ENCODE measurements around the gene EYS.

The EYS gene

DNA sequence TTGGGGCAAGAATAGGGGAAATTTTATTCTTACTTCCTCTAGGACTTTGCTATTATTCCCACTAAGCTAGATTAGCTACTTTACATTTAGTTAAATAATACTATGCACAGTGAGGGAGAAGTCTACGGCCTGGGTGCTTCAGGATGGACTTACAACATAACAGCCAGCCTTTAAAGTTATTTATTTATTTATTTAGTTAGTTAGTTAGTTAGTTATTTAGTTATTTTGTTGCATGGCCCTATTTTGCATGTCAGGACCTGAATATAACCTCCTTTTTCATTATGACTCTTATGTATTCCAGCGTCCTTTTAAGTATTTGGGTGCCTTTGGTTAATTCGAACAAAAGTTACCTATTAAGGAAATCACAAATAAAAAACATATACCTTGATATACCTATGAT lies 238.7 kb downstream of the EYS start:
- Histone ChIP-seq H3K27me3 (ENCODE audit: insufficient read depth, low read length) (no peaks in the 10 kb centered on the region), H3K36me3 (ENCODE audit: insufficient read depth, low read length) (no peaks in the 10 kb centered on the region), H3K4me1 (ENCODE audit: control insufficient read depth, insufficient read depth, low read length, unreplicated experiment) (no peaks in the 10 kb centered on the region), H3K79me2 (ENCODE audit: control insufficient read depth, insufficient read depth, low read length, unreplicated experiment) (no peaks in the 10 kb centered on the region), H3K4me3 (ENCODE audit: low read depth, low read length) (no peak overlapping the region), H2AFZ (ENCODE audit: low read length, unreplicated experiment) (no peak overlapping the region), H3K27ac (ENCODE audit: low read depth, low read length) (no peak overlapping the region)

DNA sequence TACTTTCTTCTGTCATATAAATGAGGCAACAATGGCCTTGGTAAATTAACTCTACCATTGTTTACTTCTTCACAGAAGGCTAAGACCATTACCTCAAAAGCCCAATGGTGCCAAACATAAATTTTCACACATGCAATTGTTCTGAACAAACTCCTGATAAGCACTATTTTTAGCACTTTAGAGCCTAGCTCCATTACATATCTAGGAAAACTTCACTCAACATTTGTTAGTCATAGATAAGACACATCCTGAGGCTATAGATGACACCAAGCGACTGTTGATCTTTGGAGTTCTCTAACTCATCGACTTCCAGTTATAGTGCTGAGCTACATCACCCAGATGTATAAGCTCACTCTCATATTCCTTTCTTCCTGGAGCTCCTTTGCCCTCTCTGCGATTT lies 245.9 kb downstream of the EYS start:
- H3K27ac ChIP-seq (ENCODE audit: low read depth, low read length) = no peak overlapping the region
- no peaks in the 10 kb centered on the region for H3K79me2 ChIP-seq (ENCODE audit: control insufficient read depth, insufficient read depth, low read length, unreplicated experiment)
- no peaks in the 10 kb centered on the region for H3K4me1 ChIP-seq (ENCODE audit: control insufficient read depth, insufficient read depth, low read length, unreplicated experiment)
- no peaks in the 10 kb centered on the region for H3K27me3 ChIP-seq (ENCODE audit: insufficient read depth, low read length)
- no peak overlapping the region for H3K4me3 ChIP-seq (ENCODE audit: low read depth, low read length)
- H2AFZ ChIP-seq (ENCODE audit: low read length, unreplicated experiment) = no peak overlapping the region
- H3K36me3 ChIP-seq (ENCODE audit: insufficient read depth, low read length) = no peaks in the 10 kb centered on the region

DNA sequence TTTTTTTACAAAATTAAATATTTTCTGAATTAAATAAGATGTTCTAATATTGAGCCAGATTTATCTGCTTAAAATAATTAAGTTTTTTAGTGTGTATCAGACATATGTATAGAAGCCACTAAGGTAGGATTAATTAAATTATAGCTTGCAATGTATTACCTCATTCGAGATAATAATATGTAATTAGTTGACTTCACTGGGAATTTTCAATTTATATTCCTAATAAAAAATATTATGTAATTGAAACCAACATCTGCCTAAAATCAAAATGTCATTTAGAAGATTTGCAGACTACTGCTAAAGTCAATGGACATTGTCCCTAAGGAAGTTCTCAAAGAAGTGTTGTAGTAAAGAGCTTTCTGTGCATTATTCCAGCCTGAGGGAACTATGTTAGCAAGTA lies 254.7 kb downstream of the EYS start:
- no peaks in the 10 kb centered on the region for H3K4me1 ChIP-seq (ENCODE audit: control insufficient read depth, insufficient read depth, low read length, unreplicated experiment)
- H3K27ac ChIP-seq (ENCODE audit: low read depth, low read length) = no peak overlapping the region
- H3K27me3 ChIP-seq (ENCODE audit: insufficient read depth, low read length) = no peaks in the 10 kb centered on the region
- no peaks in the 10 kb centered on the region for H3K79me2 ChIP-seq (ENCODE audit: control insufficient read depth, insufficient read depth, low read length, unreplicated experiment)
- no peak overlapping the region for H2AFZ ChIP-seq (ENCODE audit: low read length, unreplicated experiment)
- no peak overlapping the region for H3K4me3 ChIP-seq (ENCODE audit: low read depth, low read length)
- no peaks in the 10 kb centered on the region for H3K36me3 ChIP-seq (ENCODE audit: insufficient read depth, low read length)

DNA sequence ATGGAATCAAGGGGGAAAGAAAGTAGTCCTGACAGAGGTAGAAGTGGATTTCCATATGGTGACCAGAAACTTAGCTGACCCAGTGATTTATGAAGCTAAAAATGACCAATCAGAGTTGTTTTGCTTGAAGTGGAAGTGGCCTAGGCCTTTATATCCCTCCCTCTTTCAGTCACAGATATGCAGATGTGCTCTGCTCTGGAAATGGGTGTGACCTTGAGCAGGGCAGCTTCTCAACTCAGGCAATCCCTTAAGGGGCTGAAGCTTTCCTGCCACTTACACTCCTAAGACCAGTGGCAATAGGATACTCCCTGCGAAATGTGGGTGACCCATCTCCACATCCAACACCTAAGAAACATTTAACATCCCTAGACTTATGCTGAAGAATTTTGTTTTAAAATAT lies 256.6 kb downstream of the EYS start:
- Histone ChIP-seq H3K4me1 (ENCODE audit: control insufficient read depth, insufficient read depth, low read length, unreplicated experiment) (no peaks in the 10 kb centered on the region), H3K4me3 (ENCODE audit: low read depth, low read length) (no peak overlapping the region), H3K36me3 (ENCODE audit: insufficient read depth, low read length) (no peaks in the 10 kb centered on the region), H3K27me3 (ENCODE audit: insufficient read depth, low read length) (no peaks in the 10 kb centered on the region), H3K79me2 (ENCODE audit: control insufficient read depth, insufficient read depth, low read length, unreplicated experiment) (no peaks in the 10 kb centered on the region), H3K27ac (ENCODE audit: low read depth, low read length) (no peak overlapping the region), H2AFZ (ENCODE audit: low read length, unreplicated experiment) (no peak overlapping the region)

DNA sequence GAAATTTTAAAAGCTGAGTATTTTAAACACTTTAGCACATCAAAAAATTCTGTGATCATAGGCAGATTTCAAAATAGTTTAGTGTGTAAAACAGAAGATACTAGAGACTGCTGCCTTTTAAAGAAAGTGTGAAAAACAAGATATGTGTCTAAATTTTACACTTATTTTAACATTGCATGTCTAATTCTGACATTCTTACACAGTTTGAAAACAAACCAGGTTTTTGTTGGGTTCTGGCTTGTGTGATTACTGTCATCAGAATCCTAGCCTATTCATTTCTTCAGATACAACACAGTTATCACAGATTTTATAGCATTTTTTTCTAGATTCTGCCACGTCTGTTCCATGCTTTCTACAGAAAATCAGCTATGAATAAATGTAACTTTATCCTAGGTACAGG lies 257.1 kb downstream of the EYS start:
- Histone ChIP-seq H3K4me1 (ENCODE audit: control insufficient read depth, insufficient read depth, low read length, unreplicated experiment) (no peaks in the 10 kb centered on the region), H3K27ac (ENCODE audit: low read depth, low read length) (no peak overlapping the region), H2AFZ (ENCODE audit: low read length, unreplicated experiment) (no peak overlapping the region), H3K27me3 (ENCODE audit: insufficient read depth, low read length) (no peaks in the 10 kb centered on the region), H3K36me3 (ENCODE audit: insufficient read depth, low read length) (no peaks in the 10 kb centered on the region), H3K79me2 (ENCODE audit: control insufficient read depth, insufficient read depth, low read length, unreplicated experiment) (no peaks in the 10 kb centered on the region), H3K4me3 (ENCODE audit: low read depth, low read length) (no peak overlapping the region)

DNA sequence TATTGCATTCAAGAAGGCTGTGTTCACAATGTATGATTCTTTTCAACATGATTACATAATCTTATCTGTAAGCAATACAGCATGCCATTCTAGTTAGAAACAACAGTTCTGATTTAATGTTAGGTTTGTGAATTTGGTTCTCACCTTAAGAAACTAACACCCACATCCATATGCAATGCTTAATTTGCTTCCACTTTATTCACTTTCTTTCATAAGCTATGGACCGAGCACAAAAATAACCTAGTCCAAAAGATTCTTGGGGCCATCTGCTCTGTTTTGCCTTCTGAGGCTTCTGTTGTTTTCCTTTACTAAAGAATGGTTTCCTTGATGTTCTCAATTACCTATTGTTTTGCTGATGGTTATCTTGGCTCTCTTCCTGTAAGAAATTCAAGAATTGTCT lies 258.2 kb downstream of the EYS start:
- Histone ChIP-seq H3K4me1 (ENCODE audit: control insufficient read depth, insufficient read depth, low read length, unreplicated experiment) (no peaks in the 10 kb centered on the region), H3K27ac (ENCODE audit: low read depth, low read length) (no peak overlapping the region)

DNA sequence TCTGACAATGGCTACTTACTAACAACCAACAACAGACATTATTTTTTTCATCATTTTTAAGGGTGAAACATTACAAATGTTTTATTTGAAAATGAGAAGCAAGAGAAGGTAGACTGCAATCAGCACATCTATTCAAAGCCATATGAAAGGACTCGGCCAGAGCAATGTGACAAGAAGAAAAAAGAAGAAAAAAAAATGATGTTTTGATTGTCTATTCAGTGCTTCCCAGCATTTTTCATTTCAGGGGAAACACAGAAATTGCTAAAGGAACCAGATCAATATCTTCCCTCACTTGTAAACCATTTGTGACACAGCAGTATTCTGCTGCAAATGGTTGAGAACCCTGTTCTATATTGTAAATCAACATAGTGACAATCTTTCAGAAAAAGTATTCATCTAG lies 270.7 kb downstream of the EYS start:
- Histone ChIP-seq H2AFZ (ENCODE audit: low read length, unreplicated experiment) (no peak overlapping the region), H3K27me3 (ENCODE audit: insufficient read depth, low read length) (no peaks in the 10 kb centered on the region), H3K79me2 (ENCODE audit: control insufficient read depth, insufficient read depth, low read length, unreplicated experiment) (no peaks in the 10 kb centered on the region), H3K27ac (ENCODE audit: low read depth, low read length) (no peak overlapping the region), H3K4me1 (ENCODE audit: control insufficient read depth, insufficient read depth, low read length, unreplicated experiment) (no peaks in the 10 kb centered on the region), H3K4me3 (ENCODE audit: low read depth, low read length) (no peak overlapping the region), H3K36me3 (ENCODE audit: insufficient read depth, low read length) (no peaks in the 10 kb centered on the region)

More for the DNA sequence above, 258.2 kb downstream of the EYS start:
- Histone ChIP-seq H2AFZ (ENCODE audit: low read length, unreplicated experiment) (no peak overlapping the region), H3K36me3 (ENCODE audit: insufficient read depth, low read length) (no peaks in the 10 kb centered on the region), H3K27me3 (ENCODE audit: insufficient read depth, low read length) (no peaks in the 10 kb centered on the region), H3K4me3 (ENCODE audit: low read depth, low read length) (no peak overlapping the region), H3K79me2 (ENCODE audit: control insufficient read depth, insufficient read depth, low read length, unreplicated experiment) (no peaks in the 10 kb centered on the region)

DNA sequence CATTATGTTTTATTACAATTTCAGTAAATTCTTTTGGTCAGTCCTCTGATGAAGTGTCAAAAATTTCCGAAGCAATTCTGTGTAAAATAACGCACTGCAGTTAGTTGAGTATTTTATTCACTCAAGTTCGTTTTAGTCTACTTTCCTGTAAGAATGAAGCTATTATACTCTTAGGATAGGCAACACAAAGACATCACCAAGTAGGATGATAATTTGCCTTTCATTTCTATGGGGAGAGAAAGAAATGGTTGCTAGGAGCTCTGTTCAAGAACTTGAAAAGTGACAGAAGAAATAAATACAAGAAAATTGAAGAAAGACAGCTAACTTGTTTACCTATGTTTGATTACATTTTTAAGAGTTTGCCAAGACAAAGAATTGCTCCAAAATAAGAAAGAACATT lies 290.4 kb downstream of the EYS start:
- no peaks in the 10 kb centered on the region for H3K4me1 ChIP-seq (ENCODE audit: control insufficient read depth, insufficient read depth, low read length, unreplicated experiment)

DNA sequence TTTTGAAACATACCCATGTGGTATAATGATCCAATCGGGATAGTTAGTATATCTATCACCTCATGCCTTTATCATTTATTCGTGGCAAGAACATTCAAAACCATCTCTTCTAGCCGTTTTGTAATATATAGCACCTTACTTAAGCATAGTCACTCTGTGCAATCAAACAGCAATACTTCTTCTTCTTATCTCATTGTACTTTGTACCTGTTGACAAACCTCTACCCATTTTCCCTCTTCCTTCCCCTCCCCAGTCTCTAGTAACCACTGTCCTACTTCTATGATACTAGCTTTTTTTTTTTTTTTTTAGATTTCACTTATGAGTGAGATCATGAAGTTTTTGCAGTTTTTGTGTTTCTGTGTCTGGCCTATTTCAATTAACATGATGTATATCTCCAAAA lies 296.7 kb downstream of the EYS start:
- no peak overlapping the region for H3K27ac ChIP-seq (ENCODE audit: low read depth, low read length)
- no peaks in the 10 kb centered on the region for H3K36me3 ChIP-seq (ENCODE audit: insufficient read depth, low read length)
- H3K27me3 ChIP-seq (ENCODE audit: insufficient read depth, low read length) = no peaks in the 10 kb centered on the region
- no peak overlapping the region for H3K4me3 ChIP-seq (ENCODE audit: low read depth, low read length)
- H3K79me2 ChIP-seq (ENCODE audit: control insufficient read depth, insufficient read depth, low read length, unreplicated experiment) = no peaks in the 10 kb centered on the region
- no peaks in the 10 kb centered on the region for H3K4me1 ChIP-seq (ENCODE audit: control insufficient read depth, insufficient read depth, low read length, unreplicated experiment)
- no peak overlapping the region for H2AFZ ChIP-seq (ENCODE audit: low read length, unreplicated experiment)

More for the DNA sequence above, 290.4 kb downstream of the EYS start:
- Histone ChIP-seq H2AFZ (ENCODE audit: low read length, unreplicated experiment) (no peak overlapping the region), H3K4me3 (ENCODE audit: low read depth, low read length) (no peak overlapping the region), H3K36me3 (ENCODE audit: insufficient read depth, low read length) (no peaks in the 10 kb centered on the region), H3K27me3 (ENCODE audit: insufficient read depth, low read length) (no peaks in the 10 kb centered on the region), H3K27ac (ENCODE audit: low read depth, low read length) (no peak overlapping the region), H3K79me2 (ENCODE audit: control insufficient read depth, insufficient read depth, low read length, unreplicated experiment) (no peaks in the 10 kb centered on the region)

DNA sequence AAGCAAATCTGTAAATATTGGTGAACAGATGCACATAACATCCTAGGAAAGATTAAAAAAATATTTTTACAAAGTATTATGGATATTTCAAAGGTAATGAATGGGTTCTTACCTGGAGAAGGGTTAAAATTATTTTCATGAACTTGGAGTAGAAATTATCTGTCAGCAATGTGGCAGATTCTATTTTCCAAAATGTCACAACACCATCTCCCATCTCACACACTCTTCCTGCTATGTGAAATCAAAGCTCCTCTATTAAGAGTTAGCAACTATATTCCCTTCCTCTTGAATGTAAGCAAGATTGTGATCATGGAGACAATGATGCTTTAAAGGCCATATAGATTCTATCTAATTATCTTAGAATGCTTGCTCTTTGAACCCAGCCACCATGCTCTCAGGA lies 304.5 kb downstream of the EYS start:
- Histone ChIP-seq H2AFZ (ENCODE audit: low read length, unreplicated experiment) (no peak overlapping the region), H3K4me3 (ENCODE audit: low read depth, low read length) (no peak overlapping the region)

DNA sequence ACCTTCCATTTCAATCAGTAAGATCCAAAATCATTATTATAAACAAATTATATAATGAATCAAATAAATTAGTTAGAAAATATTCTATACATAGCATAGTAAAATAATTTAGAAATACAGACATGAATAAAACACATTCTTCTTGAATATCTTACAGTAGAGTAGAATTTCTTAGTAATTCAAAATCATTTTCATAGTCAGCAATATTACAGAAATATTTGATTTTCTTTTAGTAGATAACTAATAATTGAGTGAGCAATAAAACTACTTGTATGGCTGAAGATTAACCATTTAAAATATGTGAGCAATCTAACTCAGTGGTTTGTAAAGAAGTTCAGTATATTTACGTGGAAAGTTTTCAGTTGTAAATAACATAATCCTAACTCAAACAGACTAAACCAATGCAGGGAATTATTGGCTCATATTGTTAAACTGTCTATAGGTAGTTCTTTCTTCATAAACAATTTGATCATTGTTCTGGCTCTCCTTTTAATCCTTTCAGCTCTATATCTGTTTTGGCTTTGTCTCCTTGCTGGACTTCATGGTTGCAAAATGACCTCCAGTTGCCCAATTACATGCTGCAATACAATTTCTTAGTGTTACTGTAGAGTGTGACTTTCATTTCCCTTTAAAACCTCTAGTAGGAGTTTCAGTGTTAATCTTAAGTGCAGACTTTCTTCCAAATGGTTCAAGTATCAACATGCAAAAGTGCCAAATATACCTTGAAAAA lies 307.5 kb downstream of the EYS start:
- H3K4me3 ChIP-seq (ENCODE audit: low read depth, low read length) = no peak overlapping the region
- no peaks in the 10 kb centered on the region for H3K36me3 ChIP-seq (ENCODE audit: insufficient read depth, low read length)
- no peaks in the 10 kb centered on the region for H3K79me2 ChIP-seq (ENCODE audit: control insufficient read depth, insufficient read depth, low read length, unreplicated experiment)
- no peak overlapping the region for H2AFZ ChIP-seq (ENCODE audit: low read length, unreplicated experiment)
- H3K27me3 ChIP-seq (ENCODE audit: insufficient read depth, low read length) = no peaks in the 10 kb centered on the region
- H3K27ac ChIP-seq (ENCODE audit: low read depth, low read length) = no peak overlapping the region
- H3K4me1 ChIP-seq (ENCODE audit: control insufficient read depth, insufficient read depth, low read length, unreplicated experiment) = no peaks in the 10 kb centered on the region

More for the DNA sequence above, 304.5 kb downstream of the EYS start:
- H3K27me3 ChIP-seq (ENCODE audit: insufficient read depth, low read length) = no peaks in the 10 kb centered on the region
- no peak overlapping the region for H3K27ac ChIP-seq (ENCODE audit: low read depth, low read length)
- no peaks in the 10 kb centered on the region for H3K79me2 ChIP-seq (ENCODE audit: control insufficient read depth, insufficient read depth, low read length, unreplicated experiment)
- H3K4me1 ChIP-seq (ENCODE audit: control insufficient read depth, insufficient read depth, low read length, unreplicated experiment) = no peaks in the 10 kb centered on the region
- H3K36me3 ChIP-seq (ENCODE audit: insufficient read depth, low read length) = no peaks in the 10 kb centered on the region
